GM18499 (cell line): Measurements from ENCODE around the gene TXNRD1.

Source experiments
- ATAC-seq: cut with Tn5 transposase; IDR thresholded peaks from one replicate; pipeline ENCODE4 v1.9.1; 2021; ENCODE audit warnings: moderate number of reproducible peaks; ENCODE audit not compliant: insufficient read depth, unreplicated experiment

Gene TXNRD1

GRCh38 chr12:104344682-104345081 is 129.1 kb downstream of the TXNRD1 start:
- ATAC-seq, result no peak

GRCh38 chr12:104345234-104346066 is 129.9 kb downstream of the TXNRD1 start:
- no peak for ATAC-seq

- ATAC-seq, result no peak
These were observed 131.9 kb downstream of the TXNRD1 start for GRCh38 chr12:104347374-104348075.

GRCh38 chr12:104348283-104348993 is 132.9 kb downstream of the TXNRD1 start:
- no peak for ATAC-seq

GRCh38 chr12:104348994-104349494 is 133.5 kb downstream of the TXNRD1 start:
- ATAC-seq, result no peak

GRCh38 chr12:104350211-104351056 is 134.9 kb downstream of the TXNRD1 start:
- no peak for ATAC-seq

GRCh38 chr12:104351057-104351983 is 135.7 kb downstream of the TXNRD1 start:
- no peak for ATAC-seq

GRCh38 chr12:104352106-104352713 is 136.6 kb downstream of the TXNRD1 start:
- ATAC-seq, result no peak

GRCh38 chr12:104353012-104353981 is 137.7 kb downstream of the TXNRD1 start:
- ATAC-seq, result no peak

GRCh38 chr12:104354167-104354867 is 138.7 kb downstream of the TXNRD1 start:
- no peak for ATAC-seq

GRCh38 chr12:104354868-104355570 is 139.4 kb downstream of the TXNRD1 start:
- ATAC-seq, result no peak

GRCh38 chr12:104355630-104356029 is 140.1 kb downstream of the TXNRD1 start:
- no peak for ATAC-seq

GRCh38 chr12:104356231-104357115 is 140.9 kb downstream of the TXNRD1 start:
- no peak for ATAC-seq

GRCh38 chr12:104357421-104357952 is 141.9 kb downstream of the TXNRD1 start:
- ATAC-seq, result no peak
